GM21447 (cell line): ENCODE results near the gene SAYSD1.

ENCODE experiments used
- ATAC-seq: cut with Tn5 transposase; IDR thresholded peaks from one replicate; pipeline ENCODE4 v1.9.1; 2021; ENCODE audit not compliant: unreplicated experiment

The SAYSD1 gene

DNA sequence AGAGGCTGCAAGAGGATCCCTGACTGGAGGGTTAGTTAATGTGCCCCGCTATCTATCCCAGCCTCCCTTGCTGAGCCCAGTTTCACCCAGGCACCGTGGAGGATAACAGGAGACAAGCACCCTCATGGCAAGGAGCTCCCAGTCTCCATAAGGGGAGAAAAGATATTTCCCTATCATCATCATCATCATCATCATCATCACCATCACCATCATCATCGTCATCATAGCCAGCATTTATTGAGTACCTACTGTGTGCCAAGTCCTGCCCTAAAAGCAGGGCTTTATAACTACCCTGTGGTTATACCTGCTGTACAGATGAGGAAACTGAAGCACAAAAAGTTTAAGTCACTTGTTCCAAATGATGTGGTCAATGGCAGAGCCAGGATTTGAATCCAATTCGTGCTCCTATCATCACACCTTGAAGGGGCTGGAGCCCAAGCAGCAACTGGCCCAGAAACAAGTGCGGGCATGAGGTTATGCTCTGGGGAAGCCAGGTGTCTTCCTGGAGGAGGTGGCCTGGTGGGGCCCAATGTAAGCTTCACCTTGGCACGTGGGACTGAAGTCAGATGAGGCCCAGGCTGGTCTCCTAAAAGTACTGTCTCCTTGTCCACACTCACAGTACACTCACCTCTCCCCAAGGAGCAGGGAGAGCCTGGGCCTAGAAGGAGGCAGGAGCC is 56.4 kb downstream of the SAYSD1 start:
- ATAC-seq: no peak

DNA sequence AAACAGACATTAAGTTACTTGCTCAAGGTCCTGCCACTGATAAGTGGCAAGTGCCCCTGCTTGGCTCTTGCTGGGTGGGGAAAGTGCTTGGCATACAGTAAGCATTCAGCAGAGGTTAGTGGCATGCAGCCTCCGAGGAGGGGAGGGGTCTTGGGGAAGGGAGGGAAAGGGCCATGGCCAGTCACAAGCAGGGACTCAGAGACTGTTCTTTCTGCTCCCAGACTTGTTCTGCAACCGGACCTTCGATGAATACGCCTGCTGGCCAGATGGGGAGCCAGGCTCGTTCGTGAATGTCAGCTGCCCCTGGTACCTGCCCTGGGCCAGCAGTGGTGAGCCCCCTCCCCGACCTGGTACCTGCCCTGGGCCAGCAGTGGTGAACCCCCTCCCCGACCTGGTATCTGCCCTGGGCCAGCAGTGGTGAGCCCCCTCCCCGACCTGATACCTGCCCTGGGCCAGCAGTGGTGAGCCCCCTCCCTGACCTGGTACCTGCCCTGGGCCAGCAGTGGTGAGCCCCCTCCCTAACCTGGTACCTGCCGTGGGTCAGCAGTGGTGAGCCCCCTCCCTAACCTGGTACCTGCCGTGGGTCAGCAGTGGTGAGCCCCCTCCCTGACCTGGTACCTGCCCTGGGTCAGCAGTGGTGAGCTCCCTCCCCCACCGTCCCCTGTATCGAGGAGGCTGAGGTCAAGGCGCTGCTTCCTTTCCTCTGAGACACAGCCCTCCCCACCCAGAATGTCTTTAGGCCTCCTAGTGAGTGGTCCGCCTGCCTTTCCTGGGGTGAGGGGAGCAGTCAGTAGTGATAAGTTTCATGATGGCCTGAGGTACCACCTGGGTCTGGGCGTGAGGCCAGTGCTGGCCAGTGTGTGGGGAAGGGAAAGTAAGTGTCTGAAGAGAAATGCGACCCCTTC is 57.5 kb downstream of the SAYSD1 start:
- ATAC-seq: no peak

- ATAC-seq: no peak
These were observed 58.3 kb downstream of the SAYSD1 start for GRCh38 chr6:39056681-39057080.

- ATAC-seq: no peak
These were observed 58.8 kb downstream of the SAYSD1 start for GRCh38 chr6:39056191-39056590.

DNA sequence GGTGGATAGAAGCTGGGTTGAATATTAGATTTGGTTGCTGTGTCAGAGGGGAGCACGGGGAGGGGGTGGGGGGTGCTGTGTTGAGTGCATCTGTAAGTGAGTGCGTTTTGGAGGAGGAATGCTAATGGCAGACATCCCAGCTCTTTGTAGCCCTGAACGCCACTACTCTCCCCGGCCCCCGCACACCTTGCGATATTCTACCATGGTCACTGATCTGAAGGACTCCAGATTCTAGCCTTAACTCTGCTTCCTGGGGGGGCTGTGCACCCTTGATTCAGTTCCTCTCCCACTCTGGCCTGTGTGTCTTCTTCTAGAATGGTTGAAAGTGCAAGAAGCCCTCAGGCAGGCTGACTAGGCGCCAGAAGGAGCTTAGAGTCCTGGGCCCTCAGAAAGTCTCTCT is 59.3 kb downstream of the SAYSD1 start:
- ATAC-seq: no peak

DNA sequence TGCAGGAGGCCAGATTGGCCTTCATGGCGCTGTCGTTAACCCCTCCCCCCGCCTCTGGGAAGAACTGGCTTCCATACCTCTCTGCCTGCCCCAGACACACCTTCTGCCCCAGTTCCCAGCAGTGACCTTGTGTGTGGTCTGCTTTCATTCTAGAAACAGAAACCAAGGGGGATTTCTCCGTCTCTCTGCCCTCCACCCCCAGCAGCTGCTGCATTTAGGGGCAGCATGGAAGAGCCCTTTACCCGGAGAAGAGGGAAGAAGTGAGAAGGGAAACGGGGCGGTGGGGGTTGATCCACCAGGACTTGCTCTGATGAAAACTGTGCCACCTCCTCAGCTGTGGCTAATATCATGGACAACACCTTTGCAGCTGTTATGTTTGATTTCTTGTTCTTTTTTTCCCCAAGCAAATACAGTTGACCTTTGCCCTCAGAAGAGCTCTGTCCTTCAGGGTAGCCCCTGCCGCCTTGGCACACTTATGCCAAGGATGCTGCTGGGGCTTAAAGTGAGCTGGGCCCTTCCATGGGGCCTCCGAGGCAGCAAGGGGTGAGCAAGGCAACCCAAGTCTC is 60.3 kb downstream of the SAYSD1 start:
- no peak for ATAC-seq
